Measurements from ENCODE around the gene URM1. TPM values are rescaled to one million over a fixed set of nuclear protein-coding genes. Genes with fewer than 3 reads are reported as not detected.

URM1 gene
- total RNA-seq, 2 donors from 2014 or later = 83.6 to 89.4 TPM

DNA sequence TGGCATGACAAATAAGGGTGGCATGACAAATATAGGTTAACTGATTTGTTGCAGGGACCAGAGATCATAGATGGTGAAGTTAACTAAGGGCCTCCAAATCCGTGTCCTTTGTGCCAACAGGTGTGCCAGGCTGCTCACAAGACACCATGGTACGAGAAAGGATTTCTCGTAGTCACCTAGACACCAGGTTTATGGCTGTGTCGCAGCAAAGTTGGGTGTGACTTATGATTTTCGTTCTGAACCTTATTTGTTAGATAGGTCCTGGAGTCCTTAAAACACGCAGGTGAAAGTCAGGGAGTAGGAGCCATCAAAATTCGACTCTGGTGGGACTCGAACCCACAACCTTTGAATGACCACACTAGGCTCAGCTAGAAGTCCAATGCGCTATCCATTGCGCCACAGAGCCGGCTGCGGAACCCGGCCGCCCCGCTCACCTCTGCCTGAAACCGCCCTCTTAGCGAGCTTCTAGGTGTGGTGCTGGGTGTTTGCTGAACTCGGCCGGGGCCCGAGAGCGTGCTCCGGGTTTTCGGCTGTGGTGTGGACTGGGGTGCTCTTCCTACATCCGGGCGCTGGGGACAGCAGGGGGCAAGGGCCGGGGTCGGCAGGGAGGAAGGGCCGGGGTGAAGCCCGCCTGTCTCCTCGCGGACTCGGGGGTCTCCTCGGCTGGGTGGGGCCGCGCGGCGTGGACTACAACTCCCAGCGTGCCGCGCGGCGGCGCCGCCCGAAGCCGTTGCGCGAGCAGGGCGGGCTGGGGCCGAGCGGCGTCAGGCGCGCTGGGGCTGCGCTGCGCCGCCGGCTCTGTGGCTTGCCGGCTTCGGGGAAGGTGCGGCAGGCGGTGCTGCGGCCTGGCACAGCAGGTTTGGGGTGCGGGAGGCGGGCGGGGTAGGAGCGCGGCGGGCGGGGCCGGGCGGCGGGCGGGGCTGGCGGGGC lies 31.1 kb upstream of the URM1 start, which contains the start of gene SLC27A4:
Gene SLC27A4 (plus strand): TSS at position 767 of the 930 bp plus-strand sequence. CDS start 2,606 bp downstream, outside the sequence.
- Mint-ChIP-seq H3K4me3 (peak within 1 kb of the TSS; percentile 93), H3K36me3 (no peaks in the 10 kb centered on the region), H3K4me1 (ENCODE audit: low read depth in 2 of 2) (peaks cover 5 to 7% of the 10 kb centered on the region in 2 donors), H3K27me3 (no peaks in the 10 kb centered on the region), H3K27ac (peak within 1 kb of the TSS; percentile 72 to 79), H3K9me3 (no peaks in the 10 kb centered on the region)
- DNase-seq (ENCODE audit: low spot score) (peak; percentile 87), ATAC-seq (peak; percentile 96 to 97)

DNA sequence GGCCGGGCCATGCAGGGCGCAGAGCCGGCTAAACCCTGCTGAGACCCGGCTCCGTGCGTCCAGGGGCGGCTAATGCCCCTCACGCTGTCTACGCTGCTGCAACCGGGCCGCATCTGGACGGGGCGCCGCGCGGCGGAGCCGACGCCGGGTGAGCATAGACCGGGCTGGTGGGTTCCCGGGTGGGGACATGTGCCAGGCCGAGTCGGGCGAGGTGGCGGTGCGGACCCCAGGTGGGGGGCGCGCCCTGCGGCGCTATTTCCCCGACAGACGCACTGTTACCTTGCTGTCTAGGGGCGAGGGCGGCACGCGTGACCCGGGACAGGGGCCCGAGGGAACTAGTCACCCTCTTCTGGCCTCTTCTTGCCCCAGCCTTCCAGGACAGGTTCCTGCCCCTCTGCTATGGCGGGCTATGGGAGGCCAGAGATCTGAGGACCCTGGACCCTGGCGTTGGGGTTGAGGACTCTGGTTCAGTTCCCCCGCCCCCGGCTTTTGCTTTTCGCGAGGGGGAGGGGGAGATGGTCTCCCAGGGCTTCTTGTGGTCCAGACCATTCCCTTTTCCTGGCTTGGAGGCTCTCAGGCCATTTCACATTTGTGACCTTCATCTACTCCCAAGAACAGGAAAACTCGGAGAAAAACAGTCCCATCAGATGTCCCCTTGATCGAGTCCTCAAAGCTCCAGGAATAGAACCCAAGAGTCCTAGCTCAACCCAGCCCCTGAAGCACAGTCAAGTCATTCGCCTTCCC lies 30.3 kb upstream of the URM1 start:
- DNase-seq (ENCODE audit: low spot score) (no peak), ATAC-seq (no peak)
- peak overlapping the region; percentile 72 to 79 for H3K27ac Mint-ChIP-seq
- peaks cover 5 to 7% of the 10 kb centered on the region in 2 donors for H3K4me1 Mint-ChIP-seq (ENCODE audit: low read depth in 2 of 2)
- H3K27me3 Mint-ChIP-seq = no peaks in the 10 kb centered on the region
- peak overlapping the region; percentile 93 for H3K4me3 Mint-ChIP-seq
- no peaks in the 10 kb centered on the region for H3K36me3 Mint-ChIP-seq
- no peaks in the 10 kb centered on the region for H3K9me3 Mint-ChIP-seq

DNA sequence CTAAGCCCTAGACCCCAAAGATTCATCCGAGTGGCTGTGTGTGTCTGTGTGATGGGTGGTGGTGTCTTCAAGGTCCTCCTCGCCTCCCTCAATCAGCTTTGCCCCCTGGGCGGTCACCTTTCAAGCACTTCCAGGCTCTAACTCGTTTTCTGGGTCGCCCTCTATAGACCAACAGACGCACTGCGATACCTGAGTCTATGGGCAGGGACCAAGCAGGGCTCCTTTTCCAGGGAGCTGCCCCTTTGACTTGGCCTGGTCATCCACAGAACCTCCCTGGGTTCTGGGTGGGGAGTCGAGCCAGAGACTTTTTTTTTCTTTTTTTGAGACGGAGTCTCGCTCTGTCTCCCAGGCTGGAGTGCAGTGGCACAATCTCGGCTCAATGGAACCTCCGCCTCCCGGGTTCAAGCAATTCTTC lies 29.7 kb upstream of the URM1 start:
- ATAC-seq (peak in 1 of 2 donors; percentile 52), DNase-seq (ENCODE audit: low spot score) (peak; percentile 75)
- H3K27me3 Mint-ChIP-seq = no peaks in the 10 kb centered on the region
- H3K4me1 Mint-ChIP-seq (ENCODE audit: low read depth in 2 of 2) = peaks cover 5 to 7% of the 10 kb centered on the region in 2 donors
- H3K4me3 Mint-ChIP-seq = peak overlapping the region; percentile 93
- H3K27ac Mint-ChIP-seq = peak overlapping the region; percentile 72 to 79
- no peaks in the 10 kb centered on the region for H3K9me3 Mint-ChIP-seq
- no peaks in the 10 kb centered on the region for H3K36me3 Mint-ChIP-seq

DNA sequence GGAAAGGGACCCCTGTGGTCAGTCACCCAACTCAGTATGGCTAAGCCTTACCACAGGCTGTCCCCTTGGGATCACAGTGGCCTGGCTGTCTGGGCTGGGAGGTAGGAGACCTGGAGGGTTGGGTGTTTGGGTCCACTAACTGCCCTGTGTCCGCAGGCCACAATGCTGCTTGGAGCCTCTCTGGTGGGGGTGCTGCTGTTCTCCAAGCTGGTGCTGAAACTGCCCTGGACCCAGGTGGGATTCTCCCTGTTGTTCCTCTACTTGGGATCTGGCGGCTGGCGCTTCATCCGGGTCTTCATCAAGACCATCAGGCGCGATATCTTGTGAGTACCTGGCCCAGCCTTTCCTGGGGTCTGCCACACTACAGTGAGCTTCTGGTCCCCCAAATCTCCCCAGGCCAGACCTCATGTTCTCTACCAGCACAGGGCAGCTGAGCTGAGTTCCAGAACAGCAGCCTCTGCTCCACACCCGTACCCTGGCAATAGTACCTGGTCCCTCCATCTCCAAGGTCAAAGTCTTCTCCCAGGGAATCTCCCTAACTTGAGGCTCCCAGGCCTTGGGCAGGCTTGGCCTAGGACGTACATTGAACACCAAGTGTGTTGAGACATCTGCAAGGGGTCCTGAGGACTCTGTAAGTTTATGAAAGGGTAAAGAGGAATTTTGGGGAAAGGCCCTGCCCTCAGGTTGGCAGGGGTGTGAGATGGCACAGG lies 28.0 kb upstream of the URM1 start:
- ATAC-seq (no peak), DNase-seq (ENCODE audit: low spot score) (no peak)
- no peak overlapping the region for H3K27ac Mint-ChIP-seq
- H3K9me3 Mint-ChIP-seq = no peaks in the 10 kb centered on the region
- H3K36me3 Mint-ChIP-seq = no peaks in the 10 kb centered on the region
- no peak overlapping the region for H3K4me3 Mint-ChIP-seq
- H3K27me3 Mint-ChIP-seq = no peaks in the 10 kb centered on the region
- peaks cover 5 to 7% of the 10 kb centered on the region in 2 donors for H3K4me1 Mint-ChIP-seq (ENCODE audit: low read depth in 2 of 2)

DNA sequence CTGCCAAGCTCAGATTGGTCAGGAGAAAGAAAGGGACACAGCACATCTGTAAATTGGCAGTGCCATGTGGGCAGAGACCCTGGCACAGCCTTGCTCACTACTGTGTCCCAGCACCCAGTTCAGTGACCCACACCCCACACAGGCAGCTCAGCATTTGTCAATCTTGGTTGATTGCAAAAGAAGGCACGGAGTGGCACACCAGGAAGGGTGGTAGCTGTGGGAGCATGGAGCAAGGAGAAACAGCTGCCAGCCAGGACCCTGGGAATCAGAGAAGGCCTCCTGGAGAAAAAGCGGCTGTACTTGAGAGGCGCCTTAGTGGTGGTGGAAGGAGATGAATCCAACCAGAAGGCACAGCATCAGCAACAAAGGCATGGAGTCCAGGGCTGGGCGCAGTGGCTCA lies 27.3 kb upstream of the URM1 start:
- Mint-ChIP-seq H3K36me3 (no peaks in the 10 kb centered on the region), H3K4me3 (no peak overlapping the region), H3K4me1 (ENCODE audit: low read depth in 2 of 2) (peaks cover 5 to 7% of the 10 kb centered on the region in 2 donors), H3K27me3 (no peaks in the 10 kb centered on the region), H3K9me3 (no peaks in the 10 kb centered on the region), H3K27ac (no peak overlapping the region)
- no peak for ATAC-seq
- no peak for DNase-seq (ENCODE audit: low spot score)

DNA sequence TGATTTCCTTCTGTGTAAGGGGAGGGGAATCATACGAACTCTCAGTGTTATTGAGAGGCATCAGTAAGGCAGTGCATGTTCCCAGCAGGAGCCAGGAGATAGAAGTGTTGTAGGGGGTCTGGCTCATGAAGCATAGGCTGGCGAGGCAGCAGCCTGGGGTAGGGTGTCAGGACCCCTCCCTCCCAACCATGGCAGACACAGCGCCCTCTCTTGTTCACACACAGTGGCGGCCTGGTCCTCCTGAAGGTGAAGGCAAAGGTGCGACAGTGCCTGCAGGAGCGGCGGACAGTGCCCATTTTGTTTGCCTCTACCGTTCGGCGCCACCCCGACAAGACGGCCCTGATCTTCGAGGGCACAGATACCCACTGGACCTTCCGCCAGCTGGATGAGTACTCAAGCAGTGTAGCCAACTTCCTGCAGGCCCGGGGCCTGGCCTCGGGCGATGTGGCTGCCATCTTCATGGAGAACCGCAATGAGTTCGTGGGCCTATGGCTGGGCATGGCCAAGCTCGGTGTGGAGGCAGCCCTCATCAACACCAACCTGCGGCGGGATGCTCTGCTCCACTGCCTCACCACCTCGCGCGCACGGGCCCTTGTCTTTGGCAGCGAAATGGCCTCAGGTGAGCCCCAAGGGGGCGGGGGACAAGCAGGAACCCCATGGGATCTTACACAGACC lies 26.1 kb upstream of the URM1 start:
- ATAC-seq (no peak), DNase-seq (ENCODE audit: low spot score) (no peak)
- Mint-ChIP-seq H3K27me3 (no peaks in the 10 kb centered on the region), H3K27ac (no peak overlapping the region), H3K9me3 (no peaks in the 10 kb centered on the region), H3K4me1 (ENCODE audit: low read depth in 2 of 2) (peaks cover 5 to 7% of the 10 kb centered on the region in 2 donors), H3K36me3 (no peaks in the 10 kb centered on the region), H3K4me3 (no peak overlapping the region)

DNA sequence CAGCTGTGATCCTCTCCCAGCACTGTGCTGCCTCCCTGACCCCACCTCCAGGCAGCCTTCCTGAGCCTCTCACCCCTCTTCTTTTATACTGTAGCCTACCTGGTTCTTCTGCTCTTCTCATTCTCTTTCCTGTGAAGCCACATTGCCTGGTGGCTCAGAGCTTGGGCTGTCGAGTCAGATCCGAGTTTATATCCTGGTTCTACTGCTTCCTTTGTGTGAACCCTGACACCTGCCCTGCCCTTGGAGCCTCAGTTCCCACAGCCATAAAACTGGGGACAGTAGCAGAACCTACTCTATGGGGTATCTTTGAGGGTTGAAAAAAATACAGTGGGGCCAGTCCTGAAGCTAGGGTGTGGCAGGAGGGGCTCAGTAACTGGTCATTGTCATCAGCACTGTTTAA lies 22.0 kb upstream of the URM1 start:
- Mint-ChIP-seq H3K9me3 (no peaks in the 10 kb centered on the region), H3K27ac (no peak overlapping the region), H3K36me3 (no peaks in the 10 kb centered on the region), H3K27me3 (no peaks in the 10 kb centered on the region), H3K4me1 (ENCODE audit: low read depth in 2 of 2) (no peaks in the 10 kb centered on the region), H3K4me3 (no peak overlapping the region)
- ATAC-seq (no peak), DNase-seq (ENCODE audit: low spot score) (no peak)

DNA sequence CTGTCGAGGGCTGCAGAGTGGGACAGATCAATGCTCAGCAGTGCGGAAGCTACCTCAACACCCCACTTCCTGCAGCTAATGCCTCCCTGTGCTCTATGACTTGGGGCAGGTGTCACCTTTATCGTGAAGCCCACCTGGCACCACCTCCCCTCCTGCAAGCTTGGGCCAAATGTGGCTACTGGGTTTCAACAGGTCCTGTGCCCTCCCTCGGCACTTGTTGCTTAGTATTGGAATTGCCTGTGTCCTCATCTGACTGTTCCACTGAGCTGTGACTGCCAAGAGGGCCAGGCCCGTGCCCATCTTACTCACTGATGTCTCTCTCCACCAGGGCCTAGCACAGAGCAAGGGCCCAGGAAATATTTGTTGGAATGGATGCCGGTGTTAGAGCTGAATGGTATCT lies 21.4 kb upstream of the URM1 start:
- H3K9me3 Mint-ChIP-seq = no peaks in the 10 kb centered on the region
- no peak overlapping the region for H3K27ac Mint-ChIP-seq
- H3K27me3 Mint-ChIP-seq = no peaks in the 10 kb centered on the region
- H3K4me1 Mint-ChIP-seq (ENCODE audit: low read depth in 2 of 2) = no peaks in the 10 kb centered on the region
- ATAC-seq (no peak), DNase-seq (ENCODE audit: low spot score) (no peak)
- H3K4me3 Mint-ChIP-seq = no peak overlapping the region
- H3K36me3 Mint-ChIP-seq = no peaks in the 10 kb centered on the region

DNA sequence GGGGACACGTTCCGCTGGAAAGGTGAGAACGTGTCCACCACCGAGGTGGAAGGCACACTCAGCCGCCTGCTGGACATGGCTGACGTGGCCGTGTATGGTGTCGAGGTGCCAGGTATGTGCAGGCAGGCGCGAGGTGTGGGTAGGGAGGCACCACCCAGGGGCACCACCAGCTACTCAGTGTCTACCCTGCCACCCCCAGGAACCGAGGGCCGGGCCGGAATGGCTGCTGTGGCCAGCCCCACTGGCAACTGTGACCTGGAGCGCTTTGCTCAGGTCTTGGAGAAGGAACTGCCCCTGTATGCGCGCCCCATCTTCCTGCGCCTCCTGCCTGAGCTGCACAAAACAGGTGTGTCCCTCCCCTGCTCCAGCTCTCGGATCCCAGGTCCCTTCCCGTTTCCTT lies 15.7 kb upstream of the URM1 start:
- ATAC-seq (no peak), DNase-seq (ENCODE audit: low spot score) (no peak)
- Mint-ChIP-seq H3K27ac (no peak overlapping the region), H3K4me3 (no peak overlapping the region), H3K9me3 (no peaks in the 10 kb centered on the region), H3K36me3 (peaks cover 5% of the 10 kb centered on the region), H3K4me1 (ENCODE audit: low read depth in 2 of 2) (no peaks in the 10 kb centered on the region), H3K27me3 (no peaks in the 10 kb centered on the region)

DNA sequence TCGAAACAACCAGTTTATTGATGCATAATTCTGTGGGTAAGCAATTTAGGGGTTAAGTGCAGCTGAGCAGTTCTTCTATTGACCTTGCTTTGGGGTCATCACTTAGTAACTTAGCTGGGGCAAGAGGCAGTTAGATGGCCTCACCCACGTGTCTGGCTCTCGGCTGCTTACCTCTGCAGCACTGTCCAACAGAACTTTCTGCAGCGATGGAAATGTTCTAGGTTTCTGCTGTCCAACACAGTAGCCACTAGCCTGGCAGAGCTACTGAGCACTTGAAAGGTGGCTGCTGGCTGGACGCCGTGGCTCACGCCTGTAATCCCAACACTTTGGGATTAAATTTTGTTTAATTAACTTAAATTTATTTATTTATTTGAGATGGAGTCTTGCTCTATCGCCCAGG lies 13.1 kb upstream of the URM1 start:
- Mint-ChIP-seq H3K4me3 (no peak overlapping the region), H3K4me1 (ENCODE audit: low read depth in 2 of 2) (peaks cover 0 to 11% of the 10 kb centered on the region in 2 donors), H3K9me3 (no peaks in the 10 kb centered on the region), H3K27ac (no peak overlapping the region), H3K27me3 (no peaks in the 10 kb centered on the region), H3K36me3 (peaks cover 5% of the 10 kb centered on the region)
- no peak for DNase-seq (ENCODE audit: low spot score)
- ATAC-seq = no peak

DNA sequence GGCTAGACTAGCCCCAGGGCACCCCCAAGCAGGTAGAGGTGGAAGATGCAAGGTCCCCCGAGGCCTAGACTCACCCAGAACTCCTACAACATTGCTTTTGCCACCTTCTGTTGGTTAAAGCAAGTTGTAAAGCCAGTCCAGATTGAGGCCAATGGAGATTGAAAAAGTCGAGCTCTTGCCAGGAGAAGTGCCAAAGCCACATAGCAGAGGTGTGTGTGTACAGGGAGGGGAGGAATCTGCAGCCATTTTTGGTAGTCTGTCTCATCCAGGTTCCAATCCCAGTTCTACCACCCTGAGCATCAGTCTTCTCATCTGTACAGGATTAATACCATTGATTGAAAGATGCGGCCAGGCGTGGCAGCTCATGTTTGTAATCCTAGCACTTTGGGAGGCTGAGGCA lies 12.3 kb upstream of the URM1 start:
- Mint-ChIP-seq H3K27ac (no peak overlapping the region), H3K4me3 (no peak overlapping the region), H3K36me3 (peaks cover 5% of the 10 kb centered on the region), H3K9me3 (no peaks in the 10 kb centered on the region), H3K4me1 (ENCODE audit: low read depth in 2 of 2) (peaks cover 0 to 11% of the 10 kb centered on the region in 2 donors), H3K27me3 (no peaks in the 10 kb centered on the region)
- DNase-seq (ENCODE audit: low spot score) (no peak), ATAC-seq (no peak)

DNA sequence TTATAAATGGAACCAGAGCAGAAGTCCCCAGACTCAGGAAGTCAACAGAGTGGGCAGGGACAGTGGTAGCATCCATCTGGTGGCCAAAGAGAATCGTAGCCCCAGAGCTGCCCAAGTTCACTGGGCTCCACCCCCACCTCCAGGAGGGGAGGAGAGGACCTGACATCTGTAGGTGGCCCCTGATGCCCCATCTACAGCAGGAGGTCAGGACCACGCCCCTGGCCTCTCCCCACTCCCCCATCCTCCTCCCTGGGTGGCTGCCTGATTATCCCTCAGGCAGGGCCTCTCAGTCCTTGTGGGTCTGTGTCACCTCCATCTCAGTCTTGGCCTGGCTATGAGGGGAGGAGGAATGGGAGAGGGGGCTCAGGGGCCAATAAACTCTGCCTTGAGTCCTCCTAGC lies 10.3 kb upstream of the URM1 start:
- H3K4me3 Mint-ChIP-seq = no peak overlapping the region
- peaks cover 4% of the 10 kb centered on the region for H3K36me3 Mint-ChIP-seq
- DNase-seq (ENCODE audit: low spot score) = no peak
- H3K27ac Mint-ChIP-seq = no peak overlapping the region
- peaks cover 0 to 4% of the 10 kb centered on the region in 2 donors for H3K27me3 Mint-ChIP-seq
- no peaks in the 10 kb centered on the region for H3K9me3 Mint-ChIP-seq
- no peak for ATAC-seq
- peaks cover 0 to 11% of the 10 kb centered on the region in 2 donors for H3K4me1 Mint-ChIP-seq (ENCODE audit: low read depth in 2 of 2)

DNA sequence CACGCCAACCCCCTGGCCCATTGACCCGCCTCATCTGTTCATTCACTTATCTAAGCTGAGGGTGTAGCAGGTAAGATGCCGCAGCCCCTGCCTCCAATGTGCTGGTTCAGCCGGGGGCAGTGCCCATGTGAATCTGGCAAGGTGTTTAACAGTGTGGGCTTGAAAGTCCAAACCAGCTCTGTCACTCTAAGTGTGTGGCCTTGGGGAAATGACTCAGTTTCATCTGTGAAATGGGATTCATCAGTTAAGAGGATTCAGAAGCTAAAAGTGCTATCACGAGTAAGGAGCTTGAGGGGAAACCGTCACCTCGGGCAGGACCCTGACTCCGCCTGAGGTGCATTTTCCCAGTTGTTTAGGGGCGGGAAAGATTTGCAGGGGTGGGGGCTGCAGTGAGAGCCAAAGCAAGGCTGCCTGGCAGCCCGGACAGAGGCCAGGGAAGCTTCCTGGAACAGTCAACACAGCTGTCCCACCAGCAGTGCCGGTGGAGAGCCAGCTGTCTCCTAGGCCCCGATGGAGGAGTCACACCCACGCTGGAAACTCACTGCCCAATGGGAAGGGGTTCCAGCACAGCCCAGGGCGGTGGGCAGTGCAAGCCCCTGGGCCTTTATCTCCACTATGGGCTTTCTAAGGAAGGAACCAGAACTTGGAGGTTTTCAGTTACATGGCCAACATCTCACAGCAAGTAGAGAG lies 9.7 kb upstream of the URM1 start:
- DNase-seq (ENCODE audit: low spot score) = no peak

More for the DNA sequence above, 9.7 kb upstream of the URM1 start:
- Mint-ChIP-seq H3K27me3 (peaks cover 0 to 4% of the 10 kb centered on the region in 2 donors), H3K9me3 (no peaks in the 10 kb centered on the region), H3K36me3 (no peaks in the 10 kb centered on the region), H3K4me1 (ENCODE audit: low read depth in 2 of 2) (peaks cover 0 to 11% of the 10 kb centered on the region in 2 donors), H3K27ac (peak overlapping the region in 1 of 2 donors; percentile 49), H3K4me3 (peak overlapping the region; percentile 15)
- peak in 1 of 2 donors; percentile 26 for ATAC-seq
